ENCODE measurements around the gene RHPN2.
"Not testable (repeated sequence)": the region's sequence is repeated elsewhere in the genome, so short reads cannot be mapped to it uniquely, and the experiment has no call there.

Gene RHPN2

DNA sequence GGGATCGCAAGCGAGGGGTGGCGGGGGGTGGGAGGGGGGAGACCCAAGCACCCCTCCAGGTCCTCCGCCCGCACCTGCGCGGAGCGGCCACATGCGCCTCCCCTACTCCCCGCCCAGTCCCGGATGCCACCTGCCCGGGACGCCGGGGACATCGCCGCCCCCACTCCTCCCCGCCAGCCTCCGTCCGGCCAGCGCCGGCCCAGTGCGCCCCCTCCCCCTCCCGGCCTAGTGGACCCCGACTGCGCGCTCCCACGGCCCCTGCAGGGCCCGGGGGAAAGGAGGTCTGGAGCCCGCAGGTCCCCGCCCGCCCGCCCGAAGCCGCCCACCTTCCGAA lies 263 bp downstream of the RHPN2 start:
- peak; percentile 7 for DNase-seq (ENCODE audit: low read depth)

DNA sequence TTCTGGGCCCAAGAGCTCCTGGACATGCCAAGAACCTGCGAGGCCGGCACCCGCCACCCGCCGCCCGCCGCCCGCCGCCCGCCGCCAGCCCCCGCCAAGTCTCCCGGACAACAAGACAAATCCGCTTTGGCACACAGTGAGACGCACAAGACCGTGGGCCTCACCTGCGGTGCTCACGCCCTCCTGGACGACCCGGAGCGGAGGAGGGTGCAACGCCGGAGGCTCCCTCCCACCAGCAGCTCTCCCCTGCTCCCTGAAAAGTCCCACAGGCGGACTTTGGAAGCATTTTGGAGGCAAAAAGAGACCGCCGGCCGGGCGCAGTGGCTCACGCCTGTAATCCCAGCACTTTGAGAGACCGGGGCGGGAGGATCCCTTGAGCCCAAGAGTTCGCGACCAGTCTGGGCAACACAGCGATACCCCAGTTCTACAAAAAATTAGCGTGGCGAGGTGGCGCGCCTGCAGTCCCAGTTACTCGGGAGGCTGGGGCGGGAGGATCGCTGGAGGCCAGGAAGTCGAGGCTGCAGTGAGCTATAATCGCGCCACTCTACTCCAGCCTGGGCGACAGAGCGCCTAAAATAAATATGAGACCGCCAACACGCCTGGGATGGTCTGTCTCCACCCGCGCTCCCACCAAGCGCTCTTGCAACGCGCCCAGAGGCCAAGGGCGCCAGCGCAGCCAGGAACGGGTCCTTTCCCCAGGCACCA lies 783 bp downstream of the RHPN2 start:
- DNase-seq (ENCODE audit: low read depth): no peak

DNA sequence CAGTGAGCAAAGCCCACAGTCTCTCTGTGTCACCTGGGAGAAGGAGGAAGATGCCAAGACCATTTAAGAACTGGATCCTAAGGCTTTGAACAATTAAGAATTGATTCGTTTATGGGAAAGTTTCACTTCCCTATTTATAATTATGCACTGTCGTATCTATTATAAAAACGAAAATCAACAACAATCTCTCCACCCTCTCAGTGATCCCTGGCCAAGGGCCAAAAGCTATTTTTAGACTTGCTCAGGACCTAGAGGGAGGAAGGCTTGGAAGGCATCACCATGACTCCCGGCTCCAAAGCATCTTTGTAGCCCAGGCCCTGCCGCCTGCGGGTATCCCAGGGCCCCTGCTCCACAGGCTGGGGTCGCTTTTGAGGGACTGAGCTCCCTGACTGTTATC lies 1.3 kb downstream of the RHPN2 start:
- no peak for DNase-seq (ENCODE audit: low read depth)

DNA sequence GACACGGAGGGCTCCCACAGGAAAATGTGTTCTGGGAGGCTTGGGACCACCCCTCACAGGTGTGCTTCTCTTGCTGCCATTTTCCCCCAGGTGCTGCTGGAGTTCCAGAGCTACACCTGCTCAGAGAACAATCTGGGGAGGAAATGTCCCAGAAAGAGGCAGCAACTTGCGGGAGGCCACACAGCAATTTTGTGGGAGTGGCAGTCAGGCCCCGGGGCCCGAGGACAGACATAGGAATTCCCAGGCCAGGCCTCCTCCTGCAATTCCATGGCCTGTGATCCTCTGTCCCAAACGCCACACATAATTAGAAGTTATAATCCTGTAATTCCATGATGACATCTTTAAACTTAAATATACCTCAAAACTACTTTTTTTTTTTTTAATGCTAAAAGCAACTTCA lies 1.8 kb downstream of the RHPN2 start:
- no peak for DNase-seq (ENCODE audit: low read depth)

DNA sequence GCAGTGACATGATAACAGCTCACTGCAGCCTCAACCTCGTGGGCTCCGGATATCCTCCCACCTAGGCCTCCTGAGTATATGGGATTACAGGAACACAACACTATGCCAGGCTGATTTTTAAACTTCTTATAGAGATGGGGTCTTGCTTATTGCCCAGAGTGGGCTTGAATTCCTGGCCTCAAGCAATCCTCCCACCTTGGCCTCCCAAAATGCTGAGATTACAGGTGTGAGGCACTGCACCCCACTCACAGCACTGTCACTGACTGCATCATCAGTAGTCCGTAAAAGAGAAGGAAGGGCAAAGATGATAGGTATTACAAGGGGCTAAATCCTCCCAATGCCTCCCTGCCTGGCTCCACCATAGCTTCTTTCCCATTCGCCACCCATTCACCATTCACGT lies 4.1 kb downstream of the RHPN2 start:
- no peak for DNase-seq (ENCODE audit: low read depth)

DNA sequence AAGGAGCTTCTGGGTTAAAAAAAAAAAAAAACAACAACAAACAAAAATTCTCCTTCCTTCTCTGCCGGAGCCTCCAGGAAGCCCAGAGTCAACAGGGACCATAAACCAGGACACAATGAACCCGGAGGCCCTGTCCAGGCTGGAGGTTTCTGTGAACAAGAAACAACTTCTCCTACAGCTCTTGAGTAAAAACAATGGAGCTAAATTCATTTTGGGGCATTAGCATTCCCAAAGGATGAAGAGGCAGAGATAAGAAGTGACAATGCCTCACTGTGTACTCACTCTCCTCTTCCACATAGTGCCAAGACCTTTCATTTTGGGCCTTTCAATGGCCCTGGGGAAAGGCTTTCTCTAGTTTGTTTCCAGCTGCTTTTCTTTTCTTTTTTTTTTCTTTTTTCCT lies 9.0 kb downstream of the RHPN2 start:
- no peak for DNase-seq (ENCODE audit: low read depth)

DNA sequence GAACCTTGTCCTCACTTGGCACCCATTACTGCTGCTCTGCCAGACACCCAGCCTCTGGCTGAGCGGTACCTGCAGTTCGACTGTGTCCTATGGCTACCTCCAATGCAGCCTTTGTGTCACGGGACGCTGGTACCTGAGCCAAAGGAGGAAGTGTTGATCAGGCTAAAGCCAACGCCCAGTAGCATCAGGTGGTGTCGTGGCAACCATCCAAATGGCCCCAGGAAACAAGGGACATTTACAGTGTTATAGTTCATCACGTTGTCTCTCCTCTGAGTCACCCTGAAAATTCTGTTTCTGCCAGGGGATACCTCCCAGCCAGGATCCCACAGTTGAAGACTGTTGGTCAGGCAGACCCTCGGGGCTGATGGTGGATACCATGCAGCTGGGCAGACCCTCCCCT lies 10.1 kb downstream of the RHPN2 start:
- no peak for DNase-seq (ENCODE audit: low read depth)

DNA sequence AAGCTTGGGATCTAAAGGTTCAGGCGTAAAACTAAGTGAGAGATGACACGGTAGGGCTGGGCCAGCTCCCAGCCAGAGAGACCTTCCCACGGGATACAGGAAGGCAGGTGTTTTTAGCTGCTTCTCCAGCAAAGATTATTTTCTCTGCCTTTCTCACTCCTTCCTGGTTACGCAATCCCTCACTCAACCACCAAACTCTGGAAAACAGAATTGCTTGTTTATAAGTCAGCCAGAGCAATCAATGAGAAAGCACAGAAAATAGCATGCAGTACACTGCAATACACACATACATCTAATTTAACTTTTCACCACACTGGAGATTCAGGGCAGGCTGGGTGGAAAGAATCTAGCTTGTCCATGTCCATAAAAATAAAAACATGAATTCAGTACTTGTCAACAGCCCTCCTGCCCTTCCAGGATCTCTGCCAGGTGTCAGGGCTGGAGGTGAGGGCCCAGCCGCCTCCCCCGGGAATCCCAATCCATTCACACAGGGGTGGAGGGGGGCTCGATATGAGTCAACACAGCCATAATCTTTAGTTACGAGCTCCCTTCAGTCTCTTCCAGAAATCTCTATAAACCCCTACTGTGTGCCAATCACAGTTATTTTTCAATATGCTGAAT lies 12.2 kb downstream of the RHPN2 start:
- DNase-seq (ENCODE audit: low read depth): no peak

DNA sequence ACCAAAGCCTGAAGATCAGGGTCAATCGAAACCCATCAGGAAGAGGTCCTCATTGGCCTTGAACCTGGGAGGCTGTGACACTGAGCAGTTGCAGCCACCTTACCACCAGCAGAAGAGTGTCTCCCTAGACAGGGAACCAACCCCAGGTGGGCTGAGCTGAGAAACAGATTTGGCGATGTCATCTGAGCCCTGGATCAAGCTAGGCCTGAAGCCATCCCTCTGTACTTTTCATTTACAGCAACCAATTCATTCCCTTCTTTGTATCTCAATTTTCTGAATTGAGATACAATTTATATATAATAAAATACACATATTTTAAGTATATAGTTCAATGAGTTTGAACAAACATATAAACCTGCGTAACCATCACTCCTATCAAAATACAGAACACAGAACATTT lies 14.6 kb downstream of the RHPN2 start:
- no peak for DNase-seq (ENCODE audit: low read depth)

DNA sequence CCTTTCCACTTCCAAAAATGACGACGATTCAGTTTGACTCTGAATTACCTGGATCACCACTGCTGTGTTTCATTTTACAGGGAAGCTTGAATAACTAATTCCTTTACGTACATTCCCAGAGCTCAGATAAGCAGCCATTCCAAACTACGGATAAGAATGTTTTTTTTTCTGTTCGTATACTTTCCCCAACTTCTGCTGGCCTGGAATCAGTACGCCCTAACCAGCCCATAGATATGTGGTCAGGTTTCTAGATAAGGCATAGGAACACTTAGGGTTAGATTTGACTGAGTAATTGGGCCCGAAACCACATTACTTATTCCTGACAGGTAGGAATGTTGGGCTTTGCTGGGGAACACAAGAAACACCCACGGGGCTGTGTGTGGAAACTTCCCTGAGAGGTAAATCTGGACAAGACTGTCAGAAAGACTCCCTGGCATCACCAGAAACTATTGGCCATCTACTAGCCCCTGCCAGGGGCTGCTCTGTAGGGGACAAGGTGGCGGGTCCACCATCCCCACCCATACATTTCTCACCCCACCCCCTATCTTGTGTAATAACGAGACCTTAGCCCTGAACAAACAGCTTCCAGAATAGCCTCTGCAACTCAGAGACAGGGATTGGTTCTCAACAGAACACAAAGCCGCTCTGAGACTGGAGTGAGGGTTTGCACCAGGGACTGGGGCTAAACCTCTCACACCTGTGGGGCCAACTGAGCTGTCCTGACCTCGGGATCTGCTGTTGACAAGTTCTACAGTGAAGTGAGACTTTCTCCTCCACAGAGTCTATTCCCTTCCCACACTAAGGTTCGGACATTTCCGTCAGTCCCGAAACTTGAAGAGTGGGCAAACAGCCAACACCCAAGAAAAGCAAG lies 15.6 kb downstream of the RHPN2 start:
- no peak for DNase-seq (ENCODE audit: low read depth)

DNA sequence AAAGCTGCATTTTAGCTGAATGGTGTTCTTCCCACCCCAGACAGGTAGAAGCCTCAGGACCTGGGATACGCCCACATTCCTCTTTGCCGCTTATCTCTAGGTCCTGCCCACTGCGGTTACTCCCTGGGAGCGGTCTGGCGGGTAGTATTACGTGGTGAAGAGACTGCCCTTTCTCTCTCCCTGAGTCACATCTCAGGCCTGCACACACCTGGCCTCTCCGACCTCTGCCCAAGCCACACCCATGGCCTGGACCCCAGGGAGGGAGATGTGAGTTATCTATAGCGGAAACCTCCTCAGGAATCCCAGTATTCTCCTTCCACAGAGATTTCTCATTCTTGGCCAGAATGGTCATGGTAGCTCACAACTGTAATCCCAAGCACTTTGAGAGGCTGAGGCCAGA lies 17.3 kb downstream of the RHPN2 start:
- no peak for DNase-seq (ENCODE audit: low read depth)

DNA sequence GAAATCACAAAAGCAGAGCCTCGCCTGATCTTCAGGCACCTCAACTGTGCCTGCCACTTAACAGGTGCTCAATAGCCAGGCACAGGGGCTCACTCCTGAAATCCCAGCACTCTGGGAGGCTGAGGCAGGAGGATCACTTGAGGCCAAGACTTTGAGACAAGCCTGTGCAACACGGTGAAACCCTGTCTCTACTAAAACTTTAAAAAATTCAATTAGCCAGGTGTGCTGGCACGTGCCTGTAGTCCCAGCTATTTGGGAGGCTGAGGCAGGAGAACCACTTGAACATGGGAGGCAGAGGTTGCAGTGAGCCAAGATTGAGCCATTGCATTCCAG lies 22.9 kb downstream of the RHPN2 start:
- not testable (repeated sequence) for DNase-seq (ENCODE audit: low read depth)

DNA sequence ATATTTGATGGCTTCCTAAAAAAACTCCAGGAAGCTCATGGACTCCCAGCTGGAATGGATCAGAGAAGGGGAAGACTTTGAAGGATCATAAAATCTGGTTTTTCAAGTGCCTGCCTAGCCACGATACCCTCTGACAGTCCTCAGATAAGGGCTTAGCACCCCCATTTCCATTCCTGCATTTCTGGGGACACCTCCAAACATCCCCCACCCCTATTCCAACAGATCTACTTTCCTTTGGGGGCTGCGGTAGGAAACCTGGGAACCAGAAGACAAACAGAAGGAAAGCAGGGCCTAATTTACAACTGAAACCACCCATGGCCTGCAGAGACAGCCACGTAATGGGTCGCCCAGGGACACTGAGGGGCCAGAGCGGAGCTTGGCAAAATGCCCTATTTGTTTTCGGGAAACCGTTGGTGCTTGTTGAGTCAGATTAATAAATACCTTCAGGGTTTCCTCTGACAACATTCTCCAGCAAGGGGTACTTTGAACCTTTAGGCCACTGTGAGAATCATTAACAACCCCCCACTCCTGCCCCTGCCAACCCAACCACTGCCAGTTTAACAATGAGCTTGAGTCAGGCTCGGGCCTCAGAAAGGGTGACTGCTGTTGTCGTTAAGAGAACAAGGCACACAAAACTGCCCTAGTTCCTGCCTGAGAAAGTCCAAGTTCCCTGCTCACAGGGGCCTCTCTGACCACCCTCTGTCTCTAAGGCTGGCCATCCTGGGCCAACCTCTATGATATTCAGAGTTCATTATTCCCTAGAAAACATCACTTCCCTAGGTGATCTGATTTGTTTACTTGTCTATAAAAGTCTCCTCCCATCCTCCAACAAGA lies 23.5 kb downstream of the RHPN2 start:
- no peak for DNase-seq (ENCODE audit: low read depth)

DNA sequence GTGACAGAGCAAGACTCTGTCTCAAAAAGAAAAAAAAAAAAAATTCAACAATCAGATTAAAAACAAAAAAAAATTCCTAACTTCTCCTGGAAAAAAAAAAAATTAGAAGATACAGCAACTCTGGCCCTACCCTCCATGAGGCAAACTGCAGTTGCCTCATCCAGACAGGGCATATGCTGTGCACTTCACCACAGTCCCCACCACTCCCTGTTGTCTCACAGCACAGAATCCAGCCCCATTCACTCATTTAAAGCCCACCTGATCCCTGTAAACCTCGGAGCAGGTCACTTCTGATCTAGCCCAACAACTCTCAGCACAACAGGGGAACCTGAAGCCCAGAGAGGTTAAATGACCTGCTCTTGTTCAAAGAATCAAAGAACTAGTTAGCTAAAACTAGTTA lies 24.9 kb downstream of the RHPN2 start:
- no peak for DNase-seq (ENCODE audit: low read depth)

DNA sequence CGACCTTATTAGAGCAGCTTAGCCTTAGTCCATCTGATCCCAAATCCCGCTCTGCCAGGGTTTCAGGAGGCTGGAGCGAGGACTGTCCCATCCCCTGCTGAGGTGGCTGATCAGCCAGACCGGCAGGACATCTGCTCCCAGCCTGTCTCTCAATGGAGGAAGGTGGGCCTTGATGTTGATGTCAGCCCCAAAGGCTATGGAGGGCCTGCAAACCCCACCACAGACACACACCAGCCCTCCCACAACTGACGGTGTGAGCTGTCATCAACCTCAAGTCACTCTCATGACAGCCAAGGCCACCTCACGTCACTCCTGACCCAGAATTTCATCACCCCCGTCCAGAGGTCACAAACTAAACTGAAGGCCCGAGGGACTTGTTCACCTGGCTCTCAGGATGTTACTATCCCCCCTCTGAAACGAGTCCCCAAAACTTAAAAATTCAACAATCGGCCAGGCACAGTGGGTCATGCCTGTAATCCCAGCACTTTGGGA lies 25.5 kb downstream of the RHPN2 start:
- DNase-seq (ENCODE audit: low read depth): no peak

DNA sequence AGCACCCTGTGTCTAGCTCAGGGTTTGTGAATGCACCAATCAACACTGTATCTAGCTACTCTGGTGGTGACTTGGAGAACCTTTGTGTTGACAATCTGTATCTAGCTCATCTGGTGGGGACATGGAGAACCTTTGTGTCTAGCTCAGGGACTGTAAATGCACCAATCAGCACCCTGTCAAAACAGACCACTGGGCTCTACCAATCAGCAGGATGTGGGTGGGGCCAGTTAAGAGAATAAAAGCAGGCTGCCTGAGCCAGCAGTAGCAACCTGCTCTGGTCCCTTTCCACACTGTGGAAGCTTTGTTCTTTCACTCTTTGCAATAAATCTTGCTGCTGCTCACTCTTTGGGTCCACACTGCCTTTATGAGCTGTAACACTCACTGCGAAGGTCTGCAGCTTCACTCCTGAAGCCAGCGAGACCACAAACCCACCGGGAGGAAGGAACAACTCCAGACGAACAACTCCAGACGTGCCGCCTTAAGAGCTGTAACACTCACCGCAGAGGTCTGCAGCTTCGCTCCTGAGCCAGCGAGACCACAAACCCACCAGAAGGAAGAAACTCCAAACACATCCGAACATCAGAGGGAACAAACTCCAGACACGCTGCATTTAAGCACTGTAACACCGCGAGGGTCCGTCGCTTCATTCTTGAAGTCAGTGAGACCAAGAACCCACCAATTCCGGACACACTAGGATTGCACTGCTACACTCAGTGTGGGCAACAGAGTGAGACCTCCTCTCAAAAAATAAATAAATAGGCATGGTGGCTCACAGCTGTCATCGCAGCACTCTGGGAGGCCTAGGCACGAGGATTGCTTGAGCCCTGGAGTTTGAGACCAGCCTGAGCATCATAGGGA lies 27.3 kb downstream of the RHPN2 start:
- DNase-seq (ENCODE audit: low read depth): not testable (repeated sequence)

DNA sequence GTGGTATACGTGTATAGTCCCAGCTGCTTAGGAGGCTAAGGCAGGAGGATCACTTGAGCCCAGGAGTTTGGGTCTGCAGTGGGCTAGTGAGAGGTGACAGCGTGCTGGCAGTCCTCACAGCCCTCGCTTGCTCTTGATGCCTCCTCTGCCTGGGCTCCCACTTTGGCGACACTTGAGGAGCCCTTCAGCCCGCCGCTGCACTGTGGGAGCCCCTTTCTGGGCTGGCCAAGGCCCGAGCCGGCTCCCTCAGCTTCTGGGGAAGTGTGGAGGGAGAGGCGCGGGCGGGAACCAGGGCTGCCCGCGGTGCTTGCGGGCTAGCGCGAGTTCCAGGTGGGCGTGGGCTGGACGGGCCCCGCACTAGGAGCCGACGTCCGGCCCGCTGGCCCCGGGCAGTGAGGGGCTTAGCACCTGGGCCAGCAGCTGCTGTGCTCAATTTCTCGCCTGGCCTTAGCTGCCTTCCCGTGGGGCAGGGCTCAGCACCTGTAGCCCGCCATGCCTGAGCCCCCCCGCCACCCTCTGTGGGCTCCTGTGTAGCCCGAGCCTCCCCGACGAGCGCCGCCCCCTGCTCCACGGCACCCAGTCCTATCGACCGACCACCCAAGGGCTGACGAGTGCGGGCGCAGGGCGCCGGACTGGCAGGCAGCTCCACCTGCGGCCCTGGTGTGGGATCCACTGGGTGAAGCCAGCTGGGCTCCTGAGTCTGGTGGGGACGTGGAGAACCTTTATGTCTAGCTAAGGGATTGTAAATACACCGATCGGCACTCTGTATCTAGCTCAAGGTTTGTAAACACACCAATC lies 28.1 kb downstream of the RHPN2 start:
- not testable (repeated sequence) for DNase-seq (ENCODE audit: low read depth)

DNA sequence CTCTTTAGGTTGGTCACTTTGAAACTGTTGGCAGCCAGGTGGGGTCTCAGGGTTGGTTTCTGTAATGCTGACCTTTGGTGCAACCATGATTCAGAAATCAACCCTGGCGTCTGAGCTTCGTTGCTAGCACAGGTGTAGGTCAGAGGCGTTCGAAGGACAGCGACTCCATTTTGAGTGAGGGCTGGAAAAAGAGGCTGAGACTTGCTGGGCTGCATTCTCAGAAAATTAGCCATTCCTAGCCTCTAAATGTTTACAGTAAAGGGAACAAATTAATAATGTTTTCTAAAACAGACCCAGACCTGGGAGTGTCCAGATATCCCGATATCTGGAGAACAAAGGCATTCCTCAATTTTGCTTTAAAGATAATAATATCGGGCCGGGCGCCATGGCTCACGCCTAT lies 29.2 kb downstream of the RHPN2 start:
- DNase-seq (ENCODE audit: low read depth): no peak

DNA sequence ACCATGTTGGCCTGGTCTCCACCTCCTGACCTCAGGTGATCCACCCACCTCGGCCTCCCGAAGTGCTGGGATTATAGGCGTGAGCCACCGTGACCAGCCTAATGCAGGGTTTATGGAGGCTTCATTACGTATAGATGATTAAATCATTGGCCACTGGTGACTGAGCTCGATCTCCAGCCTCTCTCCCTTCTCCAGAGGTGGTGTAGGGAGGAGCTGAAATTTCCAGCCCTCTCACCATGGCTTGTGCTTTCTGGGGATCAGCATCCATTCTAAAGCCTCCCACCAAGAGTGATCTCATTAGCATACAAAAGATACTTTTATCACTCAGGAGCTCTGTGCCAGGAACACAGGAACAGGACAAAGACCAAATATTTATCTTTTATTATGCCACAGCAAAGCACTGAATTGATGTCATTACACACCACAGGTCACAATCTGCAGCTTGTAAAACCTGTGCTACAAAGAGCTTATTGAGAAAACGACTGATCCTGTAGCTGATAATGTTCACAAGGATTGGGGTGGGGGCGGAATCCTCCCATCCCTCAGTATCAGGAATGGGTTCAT lies 32.4 kb downstream of the RHPN2 start:
- DNase-seq (ENCODE audit: low read depth): no peak

DNA sequence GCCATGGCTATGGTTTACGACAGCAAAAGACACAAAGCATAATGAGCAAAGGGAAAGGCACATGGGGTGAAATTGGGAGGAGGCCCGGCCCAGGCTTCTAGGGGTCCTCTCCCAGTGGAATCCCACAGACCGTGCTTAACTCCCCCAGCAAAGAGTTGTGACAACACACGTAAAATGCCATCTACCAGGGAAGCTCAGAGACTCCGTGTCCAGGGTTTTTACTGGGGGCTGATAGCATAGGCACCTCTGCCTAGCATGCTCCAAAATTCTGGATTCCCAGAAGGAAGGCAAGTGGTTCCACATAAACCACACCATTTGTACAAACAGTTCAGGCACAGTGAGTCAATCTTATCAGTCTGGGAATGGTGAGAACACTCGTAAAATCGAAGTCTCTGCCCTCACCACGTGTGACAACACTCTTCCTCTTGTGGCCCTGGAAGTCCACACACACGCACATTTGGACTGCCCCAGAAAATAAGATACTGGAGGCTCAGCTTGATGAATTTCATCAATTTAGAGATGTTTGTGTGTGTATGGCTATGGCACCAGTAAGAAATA lies 34.9 kb downstream of the RHPN2 start:
- DNase-seq (ENCODE audit: low read depth): no peak

All from activated T-cell treated with anti-CD3 and anti-CD28 coated beads for 24 hours (primary cell).